Activated B cell treated with CpG ODN at 0.5 μM for 24 hours (primary cell): ENCODE results near the gene RMND5A. TPM values are rescaled to one million over a fixed set of nuclear protein-coding genes. Genes with fewer than 3 reads are reported as not detected.

Experiments used
- ATAC-seq: fragments of 200-7000 bp; cut with Tn5 transposase; one replicate; pipeline ENCODE4 v1.10.0; 2021; ENCODE audit warnings: low read depth, mild to moderate bottlenecking, moderate library complexity
- CTCF ChIA-PET: fragments of 350-600 bp; sonication (Branson Sonifier 250); formaldehyde crosslinking; loops from one replicate; lab custom pipeline; 2021; ENCODE audit warnings: antibody characterized with exemption; lab: Charles Lee
- POLR2A ChIA-PET: fragments of 350-600 bp; sonication (Branson Sonifier 250); formaldehyde crosslinking; loops from one replicate; lab custom pipeline; 2021; ENCODE audit warnings: antibody characterized with exemption; lab: Charles Lee
- DNase-seq: peaks from one replicate; pipeline ENCODE4 v3.0.0; 2022
- H3K27ac Mint-ChIP-seq: one replicate; pipeline ENCODE4 v1.8.0; 2020; ENCODE audit warnings: mixed read lengths
- H3K27me3 Mint-ChIP-seq: one replicate; pipeline ENCODE4 v1.8.0; 2021; ENCODE audit warnings: mixed read lengths
- H3K36me3 Mint-ChIP-seq: one replicate; pipeline ENCODE4 v1.8.0; 2021; ENCODE audit warnings: low read depth, mixed read lengths
- H3K4me1 Mint-ChIP-seq: one replicate; pipeline ENCODE4 v1.8.0; 2021; ENCODE audit warnings: mixed read lengths
- H3K4me3 Mint-ChIP-seq: one replicate; pipeline ENCODE4 v1.8.0; 2020; ENCODE audit warnings: mild to moderate bottlenecking, mixed read lengths
- H3K9me3 Mint-ChIP-seq: one replicate; pipeline ENCODE4 v1.8.0; 2020; ENCODE audit warnings: mixed read lengths
- CTCF ChIP-seq: fragments of 200-600 bp; IDR thresholded peaks from one replicate; pipeline ENCODE4 v1.8.0; 2022; ENCODE audit warnings: antibody characterized with exemption, mild to moderate bottlenecking
- intact Hi-C: fragments of 100-400 bp; cut with micrococcal nuclease; formaldehyde crosslinking; loops from one replicate; pipeline ENCODE4 v1.15.1; 2024
- total RNA-seq: library from RNA; stranded (reverse); gene quantifications from 2 replicates; pipeline ENCODE4 v1.2.3, GENCODE V29; 2022

RMND5A gene
- total RNA-seq, 1 donor from 2014 or later: 26.9 TPM

DNA sequence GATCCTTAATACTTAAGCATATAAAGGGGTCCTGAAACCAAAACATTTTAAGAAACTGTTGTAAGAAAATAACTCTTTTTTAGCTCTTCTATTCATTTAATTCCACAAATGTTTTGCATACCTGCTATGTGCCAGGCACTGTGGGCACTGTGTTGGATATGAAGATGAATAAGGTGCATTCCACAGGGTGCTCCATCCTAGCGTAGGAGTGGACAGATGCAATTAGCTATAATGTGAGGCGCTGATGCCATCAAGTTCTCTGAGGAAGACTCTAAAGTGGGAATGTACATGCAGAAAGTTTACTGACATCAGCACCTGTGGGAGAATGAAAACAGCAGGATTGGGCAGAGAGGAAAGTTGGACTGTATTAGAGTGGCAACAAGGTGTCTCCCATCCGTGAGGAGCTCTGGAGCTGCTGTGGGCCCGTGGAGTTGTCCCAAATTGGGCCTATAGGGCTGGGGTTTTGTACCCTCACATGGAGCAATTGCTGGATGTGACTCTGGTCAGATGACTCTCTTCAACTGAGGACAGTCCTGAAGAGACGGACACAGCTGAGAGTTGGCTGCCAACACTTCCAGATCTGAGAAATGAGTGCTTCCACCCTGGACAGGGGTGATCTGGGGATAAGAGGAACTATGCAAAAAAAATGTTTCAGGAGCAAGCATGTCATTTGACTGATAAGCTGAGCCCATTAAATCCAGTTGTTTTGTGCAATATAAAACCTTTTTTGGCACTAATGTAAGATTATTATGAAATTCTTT is 48.3 kb downstream of the RMND5A start:
- CTCF ChIA-PET: interaction anchor here (0.8 kb wide), 1 partner anchor 23 kb away, joined by 3 read pairs; no protein-coding TSS in a partner anchor
- H3K9me3 Mint-ChIP-seq: no peaks in the 10 kb centered on the region
- peaks cover 5% of the 10 kb centered on the region for H3K4me1 Mint-ChIP-seq
- no peak for DNase-seq
- no peak overlapping the region for H3K4me3 Mint-ChIP-seq
- H3K27me3 Mint-ChIP-seq: no peaks in the 10 kb centered on the region
- TF ChIP-seq CTCF: no peak
- POLR2A ChIA-PET: no interaction called here
- intact Hi-C loops: no loop called here
- no peak overlapping the region for H3K27ac Mint-ChIP-seq
- H3K36me3 Mint-ChIP-seq: peaks cover 80% of the 10 kb centered on the region
- ATAC-seq: no peak

GRCh38 chr2:86769838-86770237 is 49.7 kb downstream of the RMND5A start:
- ATAC-seq (no peak), DNase-seq (no peak)
- no peak overlapping the region for H3K4me3 Mint-ChIP-seq
- H3K4me1 Mint-ChIP-seq: no peaks in the 10 kb centered on the region
- intact Hi-C loops: no loop called here
- H3K36me3 Mint-ChIP-seq: peaks cover 94% of the 10 kb centered on the region
- no peaks in the 10 kb centered on the region for H3K9me3 Mint-ChIP-seq
- H3K27ac Mint-ChIP-seq: no peak overlapping the region
- no peaks in the 10 kb centered on the region for H3K27me3 Mint-ChIP-seq
- ChIA-PET POLR2A (no interaction called here), CTCF (no interaction called here)
- no peak for TF ChIP-seq CTCF

DNA sequence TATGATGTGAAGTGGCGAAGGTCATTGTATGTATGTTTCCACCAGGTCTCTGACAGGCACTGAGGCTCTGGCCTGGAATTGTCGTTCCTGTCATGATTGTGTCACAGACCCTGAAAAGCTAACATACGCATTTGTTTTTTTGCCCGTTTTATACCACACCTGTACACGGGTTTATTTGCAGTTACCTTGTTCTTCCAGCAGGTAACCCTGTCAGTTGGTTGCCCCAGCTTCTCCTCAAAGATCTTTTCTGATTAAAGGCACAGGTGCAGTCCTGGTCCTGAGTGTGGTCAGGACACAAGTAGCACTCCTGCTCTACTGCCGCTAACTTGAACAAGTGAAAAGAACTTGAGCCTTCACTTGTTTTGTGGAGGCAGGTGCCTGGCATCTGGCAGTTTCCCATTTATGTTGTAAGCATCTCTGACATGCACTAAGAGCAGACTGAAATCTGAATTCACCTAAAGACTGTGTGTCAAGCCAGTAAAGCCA is 50.8 kb downstream of the RMND5A start:
- CTCF ChIA-PET: interaction anchor here (1.2 kb wide), 1 partner anchor 10 kb away, joined by 3 read pairs; no protein-coding TSS in a partner anchor
- Mint-ChIP-seq H3K4me1 (no peaks in the 10 kb centered on the region), H3K9me3 (no peaks in the 10 kb centered on the region), H3K27me3 (no peaks in the 10 kb centered on the region), H3K27ac (no peak overlapping the region), H3K4me3 (no peak overlapping the region), H3K36me3 (peaks cover 92% of the 10 kb centered on the region)
- ATAC-seq: no peak
- no peak for DNase-seq
- no peak for TF ChIP-seq CTCF
- POLR2A ChIA-PET: no interaction called here
- intact Hi-C loops: no loop called here

GRCh38 chr2:86772611-86773010 is 52.5 kb downstream of the RMND5A start:
- Mint-ChIP-seq H3K36me3 (peaks cover 85% of the 10 kb centered on the region), H3K9me3 (no peaks in the 10 kb centered on the region), H3K4me3 (no peak overlapping the region), H3K27ac (no peak overlapping the region), H3K27me3 (no peaks in the 10 kb centered on the region), H3K4me1 (no peaks in the 10 kb centered on the region)
- DNase-seq: no peak
- TF ChIP-seq CTCF: no peak
- ChIA-PET POLR2A (no interaction called here), CTCF (no interaction called here)
- no peak for ATAC-seq
- intact Hi-C loops: no loop called here

DNA sequence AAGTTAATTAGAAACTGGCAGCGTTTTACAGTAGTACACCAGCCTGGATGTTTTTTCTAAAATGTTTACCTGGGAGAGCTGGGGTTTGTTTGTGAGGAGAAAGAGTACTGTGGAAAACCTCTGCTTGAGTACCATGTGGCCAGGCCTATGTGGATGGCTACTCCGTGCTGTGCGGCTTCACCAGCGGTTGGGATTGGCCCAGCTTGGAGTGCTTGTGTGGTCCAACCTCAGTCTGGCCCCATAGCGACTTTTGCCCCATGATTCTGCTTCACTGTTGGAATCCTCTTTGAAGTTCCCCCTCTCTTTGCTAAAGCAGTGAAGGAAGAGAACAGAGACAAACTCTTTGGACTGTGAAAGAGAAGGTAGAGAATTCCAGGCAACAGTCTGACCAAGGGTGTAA is 54.8 kb downstream of the RMND5A start:
- no peaks in the 10 kb centered on the region for H3K9me3 Mint-ChIP-seq
- intact Hi-C loops: no loop called here
- H3K27me3 Mint-ChIP-seq: no peaks in the 10 kb centered on the region
- TF ChIP-seq CTCF: no peak
- H3K27ac Mint-ChIP-seq: no peak overlapping the region
- DNase-seq (no peak), ATAC-seq (no peak)
- H3K36me3 Mint-ChIP-seq: peaks cover 65% of the 10 kb centered on the region
- H3K4me1 Mint-ChIP-seq: no peaks in the 10 kb centered on the region
- POLR2A ChIA-PET: no interaction called here
- no peak overlapping the region for H3K4me3 Mint-ChIP-seq
- CTCF ChIA-PET: no interaction called here
